NCI-H510A (cell line): Measurements from ENCODE around the gene ZCWPW1.
A peak's percentile ranks its signal among the peaks of the same experiment; 100 is the strongest.

Source experiments
- DNase-seq: peaks from one replicate; lab custom pipeline; 2025; lab: John Stamatoyannopoulos, UW

ZCWPW1 gene

GRCh38 chr7:100432621-100433275 is 4.2 kb upstream of the ZCWPW1 start:
- no peak for DNase-seq

GRCh38 chr7:100432053-100432452 is 3.5 kb upstream of the ZCWPW1 start:
- DNase-seq = no peak

DNA sequence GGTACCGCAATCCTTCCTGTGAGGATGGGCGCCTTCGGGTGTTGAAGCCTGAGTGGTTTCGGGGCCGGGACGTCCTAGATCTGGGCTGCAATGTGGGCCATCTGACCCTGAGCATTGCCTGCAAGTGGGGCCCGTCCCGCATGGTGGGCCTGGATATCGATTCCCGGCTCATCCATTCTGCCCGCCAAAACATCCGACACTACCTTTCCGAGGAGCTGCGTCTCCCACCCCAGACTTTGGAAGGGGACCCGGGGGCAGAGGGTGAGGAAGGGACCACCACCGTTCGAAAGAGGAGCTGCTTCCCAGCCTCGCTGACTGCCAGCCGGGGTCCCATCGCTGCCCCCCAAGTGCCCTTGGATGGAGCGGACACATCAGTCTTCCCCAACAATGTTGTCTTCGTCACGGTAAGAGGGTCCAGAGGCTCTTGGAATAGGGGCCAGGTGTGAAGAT is 2.8 kb upstream of the ZCWPW1 start:
- no peak for DNase-seq

DNA sequence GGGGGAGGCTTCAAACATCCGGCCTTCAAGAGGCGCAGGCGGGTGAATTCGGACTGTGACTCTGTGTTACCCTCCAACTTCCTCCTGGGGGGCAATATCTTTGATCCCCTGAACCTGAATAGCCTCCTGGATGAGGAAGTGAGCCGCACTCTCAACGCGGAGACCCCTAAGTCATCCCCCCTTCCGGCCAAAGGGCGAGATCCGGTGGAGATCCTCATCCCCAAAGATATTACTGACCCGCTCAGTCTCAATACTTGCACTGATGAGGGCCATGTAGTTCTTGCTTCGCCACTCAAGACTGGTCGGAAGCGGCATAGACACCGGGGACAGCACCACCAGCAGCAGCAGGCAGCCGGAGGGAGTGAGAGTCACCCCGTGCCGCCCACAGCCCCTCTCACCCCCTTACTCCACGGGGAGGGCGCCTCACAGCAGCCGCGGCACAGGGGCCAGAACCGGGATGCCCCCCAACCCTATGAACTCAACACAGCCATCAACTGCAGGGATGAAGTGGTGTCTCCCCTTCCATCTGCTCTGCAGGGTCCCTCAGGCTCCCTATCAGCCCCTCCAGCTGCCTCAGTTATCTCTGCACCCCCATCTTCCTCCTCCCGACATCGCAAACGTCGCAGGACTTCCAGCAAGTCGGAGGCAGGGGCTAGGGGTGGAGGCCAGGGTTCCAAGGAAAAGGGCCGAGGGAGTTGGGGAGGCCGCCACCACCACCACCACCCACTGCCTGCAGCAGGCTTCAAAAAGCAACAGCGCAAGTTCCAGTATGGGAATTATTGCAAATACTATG is 2.2 kb upstream of the ZCWPW1 start:
- no peak for DNase-seq

DNA sequence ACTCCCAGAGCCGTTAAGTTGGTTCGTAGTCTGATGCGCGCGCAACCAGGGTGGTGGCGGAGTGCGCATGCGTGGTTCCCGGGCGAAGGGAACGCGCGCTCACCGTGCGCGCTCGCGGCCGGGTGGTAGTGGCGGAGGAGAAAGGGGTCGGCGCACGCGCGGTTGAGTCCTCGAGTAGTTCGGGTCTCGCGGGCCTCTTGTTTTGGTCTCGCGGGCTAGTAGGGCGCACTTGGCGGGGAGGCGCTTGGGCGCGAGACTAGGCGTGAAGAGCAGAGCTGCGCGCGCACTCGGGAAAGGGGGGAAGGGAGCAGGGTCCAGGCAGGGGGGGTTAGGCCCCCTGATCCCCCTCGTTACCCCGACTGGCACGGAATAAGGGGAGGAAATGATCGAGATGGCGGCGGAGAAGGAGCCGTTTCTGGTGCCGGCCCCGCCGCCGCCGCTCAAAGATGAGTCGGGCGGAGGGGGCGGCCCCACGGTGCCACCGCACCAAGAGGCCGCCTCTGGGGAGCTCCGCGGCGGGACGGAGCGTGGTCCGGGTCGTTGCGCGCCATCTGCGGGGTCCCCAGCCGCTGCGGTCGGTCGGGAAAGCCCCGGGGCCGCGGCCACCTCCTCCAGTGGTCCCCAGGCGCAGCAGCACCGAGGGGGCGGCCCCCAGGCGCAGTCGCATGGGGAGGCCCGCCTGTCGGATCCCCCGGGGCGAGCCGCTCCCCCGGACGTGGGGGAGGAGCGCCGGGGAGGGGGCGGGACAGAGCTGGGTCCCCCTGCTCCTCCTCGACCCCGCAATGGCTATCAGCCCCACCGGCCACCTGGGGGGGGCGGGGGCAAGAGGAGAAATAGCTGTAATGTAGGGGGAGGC is 1.4 kb upstream of the ZCWPW1 start, which contains the start of gene MEPCE:
Gene MEPCE, plus strand, starts transcription at position 195 of the 856 bp plus-strand sequence. Its CDS starts 188 bp downstream, at position 383.
- peak; percentile 85 for DNase-seq

DNA sequence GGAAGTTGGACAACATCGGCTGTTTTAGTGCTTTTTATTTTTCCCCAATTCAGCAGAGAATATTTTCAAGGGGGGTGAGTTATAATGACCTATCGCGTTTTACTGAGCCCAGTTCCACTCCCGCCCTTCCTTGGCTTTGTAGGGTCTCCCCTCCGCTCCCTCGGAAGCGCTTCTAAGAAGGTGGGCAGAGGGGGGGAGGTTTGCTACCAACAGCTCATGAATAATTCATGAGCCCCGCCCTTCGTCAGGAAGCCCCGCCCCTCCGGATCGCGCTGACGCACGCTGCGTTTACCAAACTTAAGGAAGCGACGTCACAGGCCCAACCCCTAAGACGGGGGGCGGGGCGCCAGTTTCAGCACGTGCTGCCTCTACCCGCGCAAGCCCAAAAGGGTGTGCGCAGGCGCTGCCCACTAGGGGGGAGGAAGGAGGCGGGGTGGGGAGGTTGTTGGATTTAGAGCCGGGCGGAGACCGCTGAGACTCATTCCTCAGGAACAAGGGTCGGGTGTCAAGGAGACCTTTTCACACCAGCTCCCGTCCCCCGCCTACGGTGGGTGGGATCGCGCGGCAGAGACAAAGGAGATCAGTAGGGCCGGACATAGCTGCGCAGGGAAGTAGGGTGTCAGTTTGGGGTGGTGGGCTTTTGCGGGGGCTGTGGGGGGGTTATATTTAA is 599 bp upstream of the ZCWPW1 start:
- DNase-seq = peak; percentile 75

GRCh38 chr7:100427762-100428198 is 723 bp downstream of the ZCWPW1 start:
- DNase-seq = no peak

- DNase-seq = no peak
These were observed 2.0 kb downstream of the ZCWPW1 start for GRCh38 chr7:100426516-100426915.

DNA sequence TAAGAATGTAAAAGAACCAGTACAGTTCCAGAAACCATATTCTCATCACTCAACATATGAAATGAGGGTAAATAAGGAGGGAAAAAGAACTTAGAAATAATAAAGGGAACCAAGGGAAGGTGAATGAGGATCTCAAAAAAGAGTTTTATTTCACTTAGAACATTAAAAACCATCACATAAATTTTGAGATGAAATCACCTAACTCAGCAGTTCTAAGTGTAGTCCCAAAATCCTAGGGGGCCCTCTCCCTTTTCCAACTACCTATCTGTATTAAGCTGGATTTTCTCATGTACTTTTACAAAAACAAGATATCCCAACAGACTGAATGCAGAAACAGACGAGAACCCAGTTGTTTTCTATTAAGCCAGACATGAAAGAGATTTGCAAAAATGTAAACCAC is 3.2 kb downstream of the ZCWPW1 start:
- no peak for DNase-seq

GRCh38 chr7:100423315-100423714 is 5.2 kb downstream of the ZCWPW1 start:
- no peak for DNase-seq

- no peak for DNase-seq
These were observed 8.8 kb downstream of the ZCWPW1 start for GRCh38 chr7:100419660-100420226.

- no peak for DNase-seq
These were observed 9.4 kb downstream of the ZCWPW1 start for GRCh38 chr7:100418930-100419659.

DNA sequence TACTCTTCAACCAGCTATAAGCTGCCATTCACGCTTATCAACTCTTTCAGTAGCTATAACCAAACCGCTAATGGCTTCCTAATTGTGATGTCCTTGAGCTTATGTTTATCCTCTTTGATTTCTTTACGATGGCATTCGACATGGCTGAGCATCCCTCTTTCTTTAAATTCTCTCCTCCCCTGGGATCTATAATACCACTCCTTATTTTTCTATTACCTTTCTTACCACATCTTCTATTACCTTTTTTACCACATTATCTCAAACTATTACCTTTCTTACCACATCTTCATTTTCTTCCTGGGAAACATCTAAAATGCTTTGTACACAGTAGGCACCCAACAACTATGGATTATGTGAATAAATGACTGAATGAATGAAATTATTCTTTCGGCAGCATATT is 13.1 kb downstream of the ZCWPW1 start:
- no peak for DNase-seq

GRCh38 chr7:100413889-100414288 is 14.6 kb downstream of the ZCWPW1 start:
- DNase-seq = no peak

DNA sequence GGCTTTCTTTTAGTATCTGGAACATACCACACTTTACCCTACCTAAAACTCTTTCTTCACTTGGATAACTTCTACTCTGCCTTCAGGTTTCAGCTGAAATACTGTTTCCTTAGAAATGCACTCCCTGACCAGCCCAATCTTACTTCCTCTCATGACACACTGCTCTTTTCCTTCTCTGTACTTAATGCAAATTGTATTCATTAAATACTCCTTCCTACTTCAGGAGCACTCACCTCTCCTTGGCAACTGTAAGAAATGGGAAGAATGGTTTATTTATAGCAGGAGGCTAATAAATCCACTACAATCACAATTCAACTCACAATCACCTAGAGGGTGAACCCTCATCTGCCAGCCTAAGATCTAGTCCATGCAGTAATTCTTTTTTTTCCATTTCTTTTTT is 15.2 kb downstream of the ZCWPW1 start:
- no peak for DNase-seq

DNA sequence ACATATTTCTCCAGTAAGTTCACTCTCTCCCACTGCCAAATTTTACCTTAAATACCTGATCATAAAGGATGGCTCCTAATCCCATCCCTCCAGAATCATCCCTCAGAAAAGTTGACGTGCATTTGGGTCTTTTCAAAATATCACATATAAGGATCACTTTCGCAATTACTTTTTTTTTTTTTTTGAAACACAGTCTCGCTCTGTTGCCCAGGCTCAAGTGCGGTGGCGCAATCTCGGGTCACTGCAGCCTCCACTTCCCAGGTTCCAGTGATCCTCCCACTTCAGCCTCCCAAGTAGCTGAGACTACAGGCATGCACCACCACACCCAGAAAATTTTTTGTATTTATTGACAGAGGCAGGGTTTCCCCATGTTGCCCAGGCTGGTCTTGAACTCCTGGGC is 17.4 kb downstream of the ZCWPW1 start:
- DNase-seq = no peak

- DNase-seq = no peak
These were observed 21.0 kb downstream of the ZCWPW1 start for GRCh38 chr7:100407285-100408180.

- DNase-seq = no peak
These were observed 21.7 kb downstream of the ZCWPW1 start for GRCh38 chr7:100406767-100407166.

- no peak for DNase-seq
These were observed 26.3 kb downstream of the ZCWPW1 start for GRCh38 chr7:100402241-100402640.

DNA sequence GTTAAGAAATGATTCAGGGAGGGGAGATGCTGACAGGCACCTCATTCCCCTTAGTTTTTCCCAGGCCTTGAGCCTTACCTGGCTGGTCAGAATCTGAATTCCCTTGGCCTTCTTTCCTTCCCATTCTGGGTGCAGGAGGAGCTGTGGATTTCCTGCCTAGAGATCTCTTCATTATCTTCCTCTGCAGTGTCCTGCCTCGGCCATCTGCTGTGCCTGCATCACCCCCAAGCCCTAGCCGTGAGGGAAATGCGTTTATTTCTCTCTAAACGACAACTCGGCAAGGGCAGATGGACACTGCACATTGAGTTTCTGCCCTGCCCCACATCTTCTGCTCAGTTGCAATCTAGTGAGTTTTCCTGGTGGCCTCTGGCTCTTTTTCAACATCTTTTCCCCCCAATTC is 26.7 kb downstream of the ZCWPW1 start:
- DNase-seq = no peak
